HPDE6-E6E7 (cell line): ENCODE results near the gene MTPN.

Source experiments
- DNase-seq: peaks from one replicate; pipeline ENCODE4 v3.0.0; 2011; ENCODE audit warnings: missing footprints; ENCODE audit errors: extremely low spot score

MTPN gene

GRCh38 chr7:135886345-135887132 is 90.6 kb downstream of the MTPN start:
- DNase-seq = no peak

DNA sequence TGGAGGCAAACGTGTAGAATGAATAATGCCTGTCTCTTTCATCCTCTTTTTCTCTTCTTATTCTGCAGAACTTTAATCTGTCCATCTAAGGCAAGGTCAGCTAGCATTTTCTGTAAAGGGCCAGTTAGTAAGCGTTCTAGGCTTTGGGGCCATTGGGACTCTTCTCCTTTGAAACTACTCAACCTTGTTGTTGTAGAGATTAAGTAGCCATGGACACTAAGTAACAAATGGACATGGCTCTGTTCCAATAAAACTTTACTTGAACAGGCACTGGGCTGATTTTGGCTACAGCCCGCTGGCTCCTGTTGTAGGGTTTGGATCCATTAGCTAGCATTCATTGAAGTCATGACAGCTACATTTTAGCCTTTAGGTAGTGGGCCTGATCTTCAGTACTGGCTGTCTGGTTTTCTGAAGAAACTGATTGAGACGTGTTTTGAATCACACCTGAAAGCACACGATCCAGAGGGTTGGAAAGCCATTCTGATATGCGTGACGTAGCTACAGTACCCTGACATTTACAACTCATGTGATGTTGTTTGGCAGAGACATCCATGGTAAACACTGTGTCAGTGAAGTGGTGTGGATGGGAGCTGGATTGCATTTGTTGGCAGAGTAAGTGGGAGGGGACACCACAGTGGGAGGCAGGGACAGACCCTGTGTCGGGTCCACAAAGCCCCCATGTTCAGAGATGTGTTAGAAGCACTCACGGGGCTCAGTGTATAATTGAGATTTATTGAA is 92.5 kb downstream of the MTPN start:
- DNase-seq = no peak

DNA sequence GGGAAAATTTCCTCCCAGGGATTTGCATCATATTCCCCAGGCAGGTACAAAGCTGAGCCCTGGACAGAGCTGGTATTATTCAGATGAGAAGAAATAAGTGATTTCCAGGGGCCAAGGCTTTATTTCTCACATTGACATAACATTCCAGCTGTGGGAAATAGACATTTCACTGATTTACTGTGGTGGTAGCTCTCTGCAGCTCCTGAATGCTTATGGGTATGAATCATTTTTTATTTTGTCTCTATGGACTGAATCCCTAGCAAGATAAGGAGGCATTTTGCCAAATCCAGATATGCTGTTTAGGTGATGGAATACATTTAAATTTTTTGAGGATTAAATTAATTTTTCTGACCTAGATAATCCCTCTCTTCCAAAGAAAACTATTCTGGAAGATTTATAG is 97.9 kb downstream of the MTPN start:
- no peak for DNase-seq

DNA sequence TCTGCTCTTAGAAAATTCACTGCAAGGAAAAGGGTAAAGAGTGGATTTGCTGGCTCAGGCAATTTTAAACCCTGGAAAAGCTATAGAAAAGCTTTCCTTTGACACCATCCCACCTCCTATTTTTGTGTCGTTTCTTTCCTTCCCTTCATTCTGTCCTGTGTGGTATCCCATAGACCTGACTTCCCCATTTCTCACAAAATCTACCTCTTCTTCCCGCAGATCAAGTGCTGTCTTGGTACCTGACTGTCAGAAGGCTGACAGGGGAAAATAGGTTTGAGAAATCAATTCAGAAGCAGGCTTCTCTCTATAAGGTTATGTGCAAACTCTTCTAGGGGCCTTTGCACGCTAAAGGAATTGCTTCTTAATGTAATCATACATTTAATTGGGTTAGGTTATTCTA is 98.9 kb downstream of the MTPN start:
- DNase-seq = no peak

GRCh38 chr7:135877805-135878204 is 99.4 kb downstream of the MTPN start:
- peak; percentile 88 for DNase-seq
